HEK293T (cell line): ENCODE results near the gene ABCC8.

ENCODE experiments used
- CTCF ChIA-PET: fragments of 350-600 bp; formaldehyde crosslinking; extraction: SDS; loops from one replicate; lab custom pipeline; 2021; ENCODE audit warnings: antibody characterized with exemption, inconsistent platforms; lab: Yijun Ruan, JAX
- POLR2A ChIA-PET: fragments of 350-600 bp; formaldehyde crosslinking; extraction: SDS; loops from one replicate; lab custom pipeline; 2020; ENCODE audit warnings: antibody characterized with exemption, inconsistent platforms; lab: Yijun Ruan, JAX
- DNase-seq: peaks from one replicate; pipeline ENCODE4 v3.0.0; 2012; ENCODE audit warnings: mixed read lengths; ENCODE audit errors: extremely low spot score
- ARNT ChIP-seq: fragments of 450-650 bp; IDR thresholded peaks from 2 replicates; pipeline ENCODE4 v1.6.1; 2017; ENCODE audit warnings: mild to moderate bottlenecking
- BHLHE40 ChIP-seq: fragments of 450-650 bp; IDR thresholded peaks from 2 replicates; pipeline ENCODE4 v1.6.1; 2016; ENCODE audit warnings: mild to moderate bottlenecking, moderate library complexity, borderline replicate concordance
- CTBP1 ChIP-seq: fragments of 450-650 bp; IDR thresholded peaks from 2 replicates; pipeline ENCODE4 v1.6.1; 2016; ENCODE audit warnings: borderline replicate concordance
- ELF4 ChIP-seq: fragments of 450-650 bp; IDR thresholded peaks from 2 replicates; pipeline ENCODE4 v1.6.1; 2017; ENCODE audit warnings: antibody characterized with exemption
- FOXA1 ChIP-seq: fragments of 450-650 bp; IDR thresholded peaks from 2 replicates; pipeline ENCODE4 v1.6.1; 2016; ENCODE audit warnings: mild to moderate bottlenecking
- FOXK2 ChIP-seq: fragments of 450-650 bp; IDR thresholded peaks from 2 replicates; pipeline ENCODE4 v1.6.1; 2016; ENCODE audit warnings: mild to moderate bottlenecking
- FOXM1 ChIP-seq: fragments of 450-650 bp; IDR thresholded peaks from 2 replicates; pipeline ENCODE4 v1.6.1; 2017; ENCODE audit warnings: mild to moderate bottlenecking, borderline replicate concordance
- HDGF ChIP-seq: fragments of 450-650 bp; IDR thresholded peaks from 2 replicates; pipeline ENCODE4 v1.6.1; 2017; ENCODE audit warnings: antibody characterized with exemption, borderline replicate concordance
- L3MBTL2 ChIP-seq: fragments of 450-650 bp; conservative IDR thresholded peaks from 2 replicates; pipeline ENCODE4 v1.6.1; 2016; ENCODE audit warnings: mild to moderate bottlenecking
- LEF1 ChIP-seq: fragments of 450-650 bp; IDR thresholded peaks from 2 replicates; pipeline ENCODE4 v1.6.1; 2017; ENCODE audit warnings: mild to moderate bottlenecking, borderline replicate concordance
- NFRKB ChIP-seq: fragments of 450-650 bp; IDR thresholded peaks from 2 replicates; pipeline ENCODE4 v1.6.1; 2016; ENCODE audit warnings: mild to moderate bottlenecking, moderate library complexity
- PKNOX1 ChIP-seq: fragments of 450-650 bp; IDR thresholded peaks from 2 replicates; pipeline ENCODE4 v1.6.1; 2016
- SP1 ChIP-seq: fragments of 450-650 bp; IDR thresholded peaks from 2 replicates; pipeline ENCODE4 v1.6.1; 2017
- SUZ12 ChIP-seq: fragments of 450-650 bp; IDR thresholded peaks from 2 replicates; pipeline ENCODE4 v1.6.1; 2016; ENCODE audit warnings: mild to moderate bottlenecking
- TARDBP ChIP-seq: fragments of 450-650 bp; IDR thresholded peaks from 2 replicates; pipeline ENCODE4 v1.6.1; 2016
- ZNF384 ChIP-seq: fragments of 450-650 bp; IDR thresholded peaks from 2 replicates; pipeline ENCODE4 v1.6.1; 2016

ABCC8 gene

GRCh38 chr11:17401316-17401715, 75.3 kb downstream of the ABCC8 start:
- ChIA-PET POLR2A (no interaction called here), CTCF (no interaction called here)
- no peak for DNase-seq
- TF ChIP-seq HDGF (no peak), CTBP1 (no peak), FOXM1 (no peak), LEF1 (no peak), L3MBTL2 (no peak), BHLHE40 (no peak), FOXK2 (no peak), NFRKB (no peak), SP1 (no peak), ZNF384 (no peak), FOXA1 (no peak)

GRCh38 chr11:17400048-17400775, 76.4 kb downstream of the ABCC8 start:
- ChIA-PET CTCF (no interaction called here), POLR2A (no interaction called here)
- TF ChIP-seq HDGF: no peak
- no peak for TF ChIP-seq LEF1
- TF ChIP-seq FOXM1: no peak
- TF ChIP-seq FOXA1: no peak
- no peak for TF ChIP-seq BHLHE40
- no peak for DNase-seq

- POLR2A ChIA-PET: no interaction called here
- CTCF ChIA-PET: no interaction called here
- no peak for DNase-seq
Measured at GRCh38 chr11:17399236-17399635, 77.4 kb downstream of the ABCC8 start.

GRCh38 chr11:17397311-17398002, 79.2 kb downstream of the ABCC8 start:
- ChIA-PET POLR2A (no interaction called here), CTCF (no interaction called here)
- TF ChIP-seq HDGF (no peak), BHLHE40 (no peak), L3MBTL2 (no peak), SUZ12 (no peak), LEF1 (no peak), FOXM1 (no peak), ELF4 (no peak), NFRKB (no peak), ARNT (no peak), SP1 (no peak), FOXK2 (no peak), FOXA1 (no peak), PKNOX1 (no peak), TARDBP (no peak), ZNF384 (no peak), CTBP1 (no peak)
- no peak for DNase-seq

More at GRCh38 chr11:17399236-17399635, 77.4 kb downstream of the ABCC8 start:
- TF ChIP-seq SUZ12 (no peak), HDGF (no peak), CTBP1 (no peak), BHLHE40 (no peak), ZNF384 (no peak), LEF1 (no peak), FOXM1 (no peak), TARDBP (no peak), ELF4 (no peak), PKNOX1 (no peak), FOXK2 (no peak), L3MBTL2 (no peak), ARNT (no peak), FOXA1 (no peak), SP1 (no peak), NFRKB (no peak)

- ChIA-PET POLR2A (no interaction called here), CTCF (no interaction called here)
- no peak for TF ChIP-seq CTBP1
- no peak for TF ChIP-seq LEF1
- TF ChIP-seq FOXM1: no peak
- TF ChIP-seq L3MBTL2: no peak
- no peak for TF ChIP-seq BHLHE40
- no peak for TF ChIP-seq ELF4
- TF ChIP-seq TARDBP: no peak
- TF ChIP-seq SP1: no peak
- TF ChIP-seq ARNT: no peak
- TF ChIP-seq ZNF384: no peak
- no peak for TF ChIP-seq NFRKB
- no peak for TF ChIP-seq SUZ12
- TF ChIP-seq FOXA1: no peak
- no peak for TF ChIP-seq HDGF
- no peak for TF ChIP-seq PKNOX1
- TF ChIP-seq FOXK2: no peak
- no peak for DNase-seq
Measured at GRCh38 chr11:17396598-17397310, 79.9 kb downstream of the ABCC8 start.

- TF ChIP-seq SP1 (no peak), LEF1 (no peak), TARDBP (no peak), NFRKB (no peak), SUZ12 (no peak), ZNF384 (no peak), FOXA1 (no peak), L3MBTL2 (no peak), CTBP1 (no peak), BHLHE40 (no peak), PKNOX1 (no peak), ELF4 (no peak), FOXM1 (no peak)
- ChIA-PET POLR2A (no interaction called here), CTCF (no interaction called here)
- DNase-seq: no peak
Measured at GRCh38 chr11:17395978-17396377, 80.7 kb downstream of the ABCC8 start.
